ENCODE data around the gene ARL11.
A peak's percentile ranks its signal among the peaks of the same experiment; 100 is the strongest.

Gene ARL11

DNA sequence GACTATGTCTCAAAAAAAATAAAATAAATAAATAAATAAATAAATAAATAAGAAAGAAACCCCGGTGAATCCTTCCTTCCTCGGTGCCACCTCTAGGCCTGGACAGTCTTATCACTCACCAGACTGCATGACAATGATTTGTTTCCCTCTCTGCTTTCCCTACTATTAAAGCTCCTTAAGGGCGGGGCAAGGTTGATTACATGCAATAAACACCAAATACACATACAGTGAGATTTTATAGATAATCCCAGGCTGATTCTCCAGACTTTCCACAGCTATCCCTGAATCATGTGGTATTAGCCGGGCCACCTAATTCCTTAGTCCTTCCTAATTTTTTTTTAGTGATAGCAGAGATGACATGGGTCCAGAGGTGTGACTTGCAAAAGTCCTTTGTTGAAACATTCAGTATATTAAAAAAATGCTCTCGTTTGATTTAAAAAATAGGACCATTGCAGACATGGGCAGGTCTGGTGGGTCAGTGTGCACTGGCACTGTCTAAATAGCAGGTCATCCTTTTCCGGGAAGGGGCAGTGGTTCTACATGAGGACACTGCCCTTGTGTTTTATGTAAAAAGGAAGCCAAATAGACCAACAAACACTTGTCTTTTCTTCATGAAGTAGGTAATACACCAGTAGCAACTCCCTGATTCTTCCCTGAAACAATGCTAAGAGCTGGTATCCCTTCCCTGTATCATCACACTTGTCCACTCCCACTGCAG is 48.4 kb downstream of the ARL11 start:
- TF ChIP-seq, protein P1, sequence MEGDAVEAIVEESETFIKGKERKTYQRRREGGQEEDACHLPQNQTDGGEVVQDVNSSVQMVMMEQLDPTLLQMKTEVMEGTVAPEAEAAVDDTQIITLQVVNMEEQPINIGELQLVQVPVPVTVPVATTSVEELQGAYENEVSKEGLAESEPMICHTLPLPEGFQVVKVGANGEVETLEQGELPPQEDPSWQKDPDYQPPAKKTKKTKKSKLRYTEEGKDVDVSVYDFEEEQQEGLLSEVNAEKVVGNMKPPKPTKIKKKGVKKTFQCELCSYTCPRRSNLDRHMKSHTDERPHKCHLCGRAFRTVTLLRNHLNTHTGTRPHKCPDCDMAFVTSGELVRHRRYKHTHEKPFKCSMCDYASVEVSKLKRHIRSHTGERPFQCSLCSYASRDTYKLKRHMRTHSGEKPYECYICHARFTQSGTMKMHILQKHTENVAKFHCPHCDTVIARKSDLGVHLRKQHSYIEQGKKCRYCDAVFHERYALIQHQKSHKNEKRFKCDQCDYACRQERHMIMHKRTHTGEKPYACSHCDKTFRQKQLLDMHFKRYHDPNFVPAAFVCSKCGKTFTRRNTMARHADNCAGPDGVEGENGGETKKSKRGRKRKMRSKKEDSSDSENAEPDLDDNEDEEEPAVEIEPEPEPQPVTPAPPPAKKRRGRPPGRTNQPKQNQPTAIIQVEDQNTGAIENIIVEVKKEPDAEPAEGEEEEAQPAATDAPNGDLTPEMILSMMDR (IDR thresholded peaks at IDR 0.05; ENCODE audit: low read depth, low read length), result no peak
- no peak for DNase-seq (ENCODE audit: low read depth in 2 of 2)

DNA sequence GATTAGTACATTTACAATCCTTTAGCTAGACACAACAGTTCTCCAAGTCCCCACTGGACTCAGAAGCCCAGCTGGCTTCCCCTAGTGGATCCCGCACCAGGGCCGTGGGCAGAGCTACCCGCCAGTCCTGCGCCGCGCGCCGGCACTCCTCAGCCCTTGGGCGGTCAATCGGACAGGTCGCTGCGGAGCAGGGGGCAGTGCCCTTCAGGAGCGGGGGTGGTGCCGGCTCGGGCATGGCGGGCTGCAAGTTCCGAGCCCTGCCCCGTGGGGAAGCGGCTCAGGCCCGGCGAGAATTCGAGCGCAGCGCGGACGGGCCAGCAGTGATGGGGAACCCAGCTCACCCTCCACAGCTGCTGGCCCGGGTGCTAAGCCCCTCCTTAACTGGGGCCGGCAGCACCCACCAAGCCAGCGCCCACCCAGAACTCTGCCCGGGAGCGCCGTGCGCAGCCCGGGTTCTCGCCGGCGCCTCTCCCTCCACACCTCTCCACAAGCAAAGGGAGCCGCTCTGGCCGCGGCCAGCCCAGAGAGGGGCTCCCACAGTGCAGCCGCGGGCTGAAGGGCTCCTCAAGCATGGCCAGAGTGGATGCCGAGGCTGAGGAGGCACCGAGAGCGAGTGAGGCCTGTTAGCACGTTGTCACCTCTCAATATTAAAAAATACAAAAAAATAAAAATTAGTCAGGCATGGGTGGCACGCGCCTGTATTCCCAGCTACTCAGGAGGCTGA is 50.0 kb downstream of the ARL11 start:
- TF ChIP-seq, protein P1 (IDR thresholded peaks at IDR 0.05; ENCODE audit: low read depth, low read length), result no peak
- no peak for DNase-seq (ENCODE audit: low read depth in 2 of 2)
- H3K4me3 ChIP-seq (replicated peaks in 1 of 2; ENCODE audit: low read depth in 2 of 2, low read length in 2 of 2), result no peak overlapping the region

More for the DNA sequence above, 48.4 kb downstream of the ARL11 start:
- H3K4me3 ChIP-seq (replicated peaks in 1 of 2; ENCODE audit: low read depth in 2 of 2, low read length in 2 of 2), result no peak overlapping the region

DNA sequence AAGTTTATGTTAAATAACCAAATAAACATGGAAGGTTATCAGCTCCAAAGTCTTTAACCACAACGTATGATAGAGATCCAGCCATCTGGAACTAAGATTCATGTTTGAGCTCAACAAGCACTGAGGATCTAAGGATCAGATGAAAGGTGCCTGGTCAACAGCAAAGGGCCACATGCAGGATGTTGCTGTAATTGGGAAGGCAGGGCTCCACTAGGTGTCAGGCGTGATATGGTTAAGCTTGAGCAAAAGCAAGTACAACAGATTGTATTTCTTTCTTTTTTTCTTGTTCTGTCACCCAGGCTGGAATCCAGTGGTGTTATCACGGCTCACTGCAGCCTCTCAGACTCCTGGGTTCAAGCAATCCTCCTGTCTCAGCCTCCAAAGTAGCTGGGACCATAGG is 50.9 kb downstream of the ARL11 start:
- H3K4me3 ChIP-seq (replicated peaks in 1 of 2; ENCODE audit: low read depth in 2 of 2, low read length in 2 of 2), result no peak overlapping the region
- TF ChIP-seq, protein P1 (IDR thresholded peaks at IDR 0.05; ENCODE audit: low read depth, low read length), result peak; percentile 8
- DNase-seq (ENCODE audit: low read depth in 2 of 2), result peak in 1 of 2 donors; percentile 44

DNA sequence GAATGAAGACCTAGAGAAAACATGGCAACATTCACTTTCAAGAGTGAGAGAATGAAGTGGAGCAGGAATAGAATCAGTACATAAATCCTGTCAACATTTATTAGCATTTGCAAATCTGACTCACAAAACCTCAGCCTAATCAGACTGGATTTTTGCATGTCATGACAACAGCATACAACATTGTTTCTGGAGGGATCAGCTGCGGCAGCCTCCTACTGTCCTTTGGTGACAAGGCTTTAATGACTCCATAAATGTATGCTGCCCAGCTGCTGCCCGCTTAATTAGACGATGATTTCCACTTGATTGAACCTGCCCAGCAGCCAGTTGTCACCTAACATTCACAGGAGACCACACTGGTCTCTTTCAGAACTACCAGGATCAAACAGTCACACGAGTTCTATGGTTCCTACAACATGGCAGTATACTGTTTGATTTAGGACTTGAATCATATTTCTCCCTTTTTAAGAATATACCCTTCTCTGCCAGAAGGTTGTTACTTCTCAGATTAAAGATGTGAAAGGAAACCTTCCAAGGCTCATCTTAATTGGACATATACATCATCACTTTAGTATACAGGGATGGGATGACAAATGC is 53.6 kb downstream of the ARL11 start:
- DNase-seq (ENCODE audit: low read depth in 2 of 2), result peak in 1 of 2 donors; percentile 12
- TF ChIP-seq, protein P1 (IDR thresholded peaks at IDR 0.05; ENCODE audit: low read depth, low read length), result no peak
- no peak overlapping the region for H3K4me3 ChIP-seq (replicated peaks in 1 of 2; ENCODE audit: low read depth in 2 of 2, low read length in 2 of 2)

Measured in cardiac fibroblast (primary cell).